ENCODE measurements around the gene SLAMF9.

Gene SLAMF9

GRCh38 chr1:159943278-159943640, 10.8 kb downstream of the SLAMF9 start:
- no peak overlapping the region for H3K9ac ChIP-seq (ENCODE audit: low read length)
- H3K27me3 ChIP-seq (ENCODE audit: low read depth, low read length), result peaks cover 16% of the 10 kb centered on the region; the same call in 1 of the 2 replicates
- no peaks in the 10 kb centered on the region for H3K79me2 ChIP-seq (ENCODE audit: low read length)
- no peak overlapping the region for H2AFZ ChIP-seq (ENCODE audit: low read depth, low read length)
- no peak overlapping the region for H3K27ac ChIP-seq (ENCODE audit: low read length)
- H3K4me3 ChIP-seq (ENCODE audit: low read length), result no peak overlapping the region
- no peaks in the 10 kb centered on the region for H3K9me3 ChIP-seq (ENCODE audit: insufficient read depth, low read length)
- no peaks in the 10 kb centered on the region for H3K36me3 ChIP-seq (replicated peaks; ENCODE audit: low read depth, low read length)
- TF ChIP-seq EZH2phosphoT487 (IDR thresholded peaks at IDR 0.05; ENCODE audit: low read depth) (no peak), CTCF (IDR thresholded peaks at IDR 0.05; ENCODE audit: low read depth, low read length) (no peak)
- H3K4me2 ChIP-seq (ENCODE audit: low read length), result no peak overlapping the region
- H4K20me1 ChIP-seq (ENCODE audit: insufficient read depth, low read length), result no peaks in the 10 kb centered on the region
- H3K4me1 ChIP-seq (ENCODE audit: low read length), result peaks cover 23% of the 10 kb centered on the region

- Histone ChIP-seq H3K27me3 (ENCODE audit: low read depth, low read length) (peaks cover 18% of the 10 kb centered on the region; the same call in 1 of the 2 replicates), H3K9me3 (ENCODE audit: insufficient read depth, low read length) (no peaks in the 10 kb centered on the region), H3K36me3 (replicated peaks; ENCODE audit: low read depth, low read length) (no peaks in the 10 kb centered on the region), H3K27ac (ENCODE audit: low read length) (no peak overlapping the region), H4K20me1 (ENCODE audit: insufficient read depth, low read length) (no peaks in the 10 kb centered on the region), H3K4me3 (ENCODE audit: low read length) (no peak overlapping the region), H3K79me2 (ENCODE audit: low read length) (no peaks in the 10 kb centered on the region), H2AFZ (ENCODE audit: low read depth, low read length) (no peak overlapping the region), H3K4me2 (ENCODE audit: low read length) (no peak overlapping the region), H3K9ac (ENCODE audit: low read length) (no peak overlapping the region), H3K4me1 (ENCODE audit: low read length) (peaks cover 28% of the 10 kb centered on the region)
- TF ChIP-seq EZH2phosphoT487 (IDR thresholded peaks at IDR 0.05; ENCODE audit: low read depth) (no peak), CTCF (IDR thresholded peaks at IDR 0.05; ENCODE audit: low read depth, low read length) (no peak)
Observed at GRCh38 chr1:159942632-159943277, 11.3 kb downstream of the SLAMF9 start.

GRCh38 chr1:159941591-159942560, 12.2 kb downstream of the SLAMF9 start:
- H3K4me2 ChIP-seq (ENCODE audit: low read length), result no peak overlapping the region

More at GRCh38 chr1:159941591-159942560, 12.2 kb downstream of the SLAMF9 start:
- Histone ChIP-seq H3K79me2 (ENCODE audit: low read length) (no peaks in the 10 kb centered on the region), H3K27ac (ENCODE audit: low read length) (no peak overlapping the region), H3K9me3 (ENCODE audit: insufficient read depth, low read length) (no peaks in the 10 kb centered on the region), H3K27me3 (ENCODE audit: low read depth, low read length) (peaks cover 22% of the 10 kb centered on the region; the same call in 1 of the 2 replicates), H4K20me1 (ENCODE audit: insufficient read depth, low read length) (no peaks in the 10 kb centered on the region), H3K4me3 (ENCODE audit: low read length) (no peak overlapping the region), H3K4me1 (ENCODE audit: low read length) (peaks cover 36% of the 10 kb centered on the region), H3K9ac (ENCODE audit: low read length) (no peak overlapping the region), H2AFZ (ENCODE audit: low read depth, low read length) (no peak overlapping the region), H3K36me3 (replicated peaks; ENCODE audit: low read depth, low read length) (no peaks in the 10 kb centered on the region)
- TF ChIP-seq EZH2phosphoT487 (IDR thresholded peaks at IDR 0.05; ENCODE audit: low read depth), result no peak
- no peak for TF ChIP-seq CTCF (IDR thresholded peaks at IDR 0.05; ENCODE audit: low read depth, low read length)

Measured in OCI-LY3 (cell line).